Ishikawa (cell line): ENCODE data around the gene CEP41.

Source experiments
- CEBPB ChIP-seq: IDR thresholded peaks from 2 replicates; pipeline ENCODE4 v1.6.1; 2012
- CREB1 ChIP-seq: IDR thresholded peaks from 2 replicates; pipeline ENCODE4 v1.6.1; 2012; ENCODE audit warnings: low read depth
- EGR1 ChIP-seq: IDR thresholded peaks from 2 replicates; pipeline ENCODE4 v1.6.1; 2012
- EP300 ChIP-seq: IDR thresholded peaks from 2 replicates; pipeline ENCODE4 v1.6.1; 2012; ENCODE audit warnings: borderline replicate concordance
- FOXM1 ChIP-seq: IDR thresholded peaks from 2 replicates; pipeline ENCODE4 v1.6.1; 2012; ENCODE audit warnings: low read depth, borderline replicate concordance
- MAX ChIP-seq: IDR thresholded peaks from 2 replicates; pipeline ENCODE4 v1.6.1; 2012
- NFIC ChIP-seq: IDR thresholded peaks from 2 replicates; pipeline ENCODE4 v1.6.1; 2012
- RAD21 ChIP-seq: IDR thresholded peaks from 2 replicates; pipeline ENCODE4 v1.6.1; 2012; ENCODE audit warnings: low read depth
- TAF1 ChIP-seq: IDR thresholded peaks from 2 replicates; pipeline ENCODE4 v1.6.1; 2012; ENCODE audit warnings: low read depth, mild to moderate bottlenecking
- TCF12 ChIP-seq: IDR thresholded peaks from 2 replicates; pipeline ENCODE4 v1.6.1; 2012; ENCODE audit warnings: low read depth
- TEAD4 ChIP-seq: IDR thresholded peaks from 2 replicates; pipeline ENCODE4 v1.6.1; 2012
- USF1 ChIP-seq: IDR thresholded peaks from 2 replicates; pipeline ENCODE4 v1.6.1; 2012
- YY1 ChIP-seq: IDR thresholded peaks from 2 replicates; pipeline ENCODE4 v1.6.1; 2012; ENCODE audit warnings: low read depth
- ZBTB7A ChIP-seq: IDR thresholded peaks from 2 replicates; pipeline ENCODE4 v1.6.1; 2012; ENCODE audit warnings: low read depth
- TF ChIP-seq, protein P1 (sequence below): IDR thresholded peaks from 2 replicates; pipeline ENCODE4 v1.6.1; 2012; ENCODE audit warnings: low read depth, mild to moderate bottlenecking

CEP41 gene

GRCh38 chr7:130397758-130398073 lies 43.1 kb downstream of the CEP41 start:
- TF ChIP-seq YY1 (no peak), RAD21 (no peak), CREB1 (no peak), CEBPB (no peak), TCF12 (no peak), MAX (no peak), NFIC (no peak), TAF1 (no peak), EGR1 (no peak), USF1 (no peak), EP300 (no peak), FOXM1 (no peak)
- TF ChIP-seq, protein P1, sequence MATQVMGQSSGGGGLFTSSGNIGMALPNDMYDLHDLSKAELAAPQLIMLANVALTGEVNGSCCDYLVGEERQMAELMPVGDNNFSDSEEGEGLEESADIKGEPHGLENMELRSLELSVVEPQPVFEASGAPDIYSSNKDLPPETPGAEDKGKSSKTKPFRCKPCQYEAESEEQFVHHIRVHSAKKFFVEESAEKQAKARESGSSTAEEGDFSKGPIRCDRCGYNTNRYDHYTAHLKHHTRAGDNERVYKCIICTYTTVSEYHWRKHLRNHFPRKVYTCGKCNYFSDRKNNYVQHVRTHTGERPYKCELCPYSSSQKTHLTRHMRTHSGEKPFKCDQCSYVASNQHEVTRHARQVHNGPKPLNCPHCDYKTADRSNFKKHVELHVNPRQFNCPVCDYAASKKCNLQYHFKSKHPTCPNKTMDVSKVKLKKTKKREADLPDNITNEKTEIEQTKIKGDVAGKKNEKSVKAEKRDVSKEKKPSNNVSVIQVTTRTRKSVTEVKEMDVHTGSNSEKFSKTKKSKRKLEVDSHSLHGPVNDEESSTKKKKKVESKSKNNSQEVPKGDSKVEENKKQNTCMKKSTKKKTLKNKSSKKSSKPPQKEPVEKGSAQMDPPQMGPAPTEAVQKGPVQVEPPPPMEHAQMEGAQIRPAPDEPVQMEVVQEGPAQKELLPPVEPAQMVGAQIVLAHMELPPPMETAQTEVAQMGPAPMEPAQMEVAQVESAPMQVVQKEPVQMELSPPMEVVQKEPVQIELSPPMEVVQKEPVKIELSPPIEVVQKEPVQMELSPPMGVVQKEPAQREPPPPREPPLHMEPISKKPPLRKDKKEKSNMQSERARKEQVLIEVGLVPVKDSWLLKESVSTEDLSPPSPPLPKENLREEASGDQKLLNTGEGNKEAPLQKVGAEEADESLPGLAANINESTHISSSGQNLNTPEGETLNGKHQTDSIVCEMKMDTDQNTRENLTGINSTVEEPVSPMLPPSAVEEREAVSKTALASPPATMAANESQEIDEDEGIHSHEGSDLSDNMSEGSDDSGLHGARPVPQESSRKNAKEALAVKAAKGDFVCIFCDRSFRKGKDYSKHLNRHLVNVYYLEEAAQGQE, result no peak

DNA sequence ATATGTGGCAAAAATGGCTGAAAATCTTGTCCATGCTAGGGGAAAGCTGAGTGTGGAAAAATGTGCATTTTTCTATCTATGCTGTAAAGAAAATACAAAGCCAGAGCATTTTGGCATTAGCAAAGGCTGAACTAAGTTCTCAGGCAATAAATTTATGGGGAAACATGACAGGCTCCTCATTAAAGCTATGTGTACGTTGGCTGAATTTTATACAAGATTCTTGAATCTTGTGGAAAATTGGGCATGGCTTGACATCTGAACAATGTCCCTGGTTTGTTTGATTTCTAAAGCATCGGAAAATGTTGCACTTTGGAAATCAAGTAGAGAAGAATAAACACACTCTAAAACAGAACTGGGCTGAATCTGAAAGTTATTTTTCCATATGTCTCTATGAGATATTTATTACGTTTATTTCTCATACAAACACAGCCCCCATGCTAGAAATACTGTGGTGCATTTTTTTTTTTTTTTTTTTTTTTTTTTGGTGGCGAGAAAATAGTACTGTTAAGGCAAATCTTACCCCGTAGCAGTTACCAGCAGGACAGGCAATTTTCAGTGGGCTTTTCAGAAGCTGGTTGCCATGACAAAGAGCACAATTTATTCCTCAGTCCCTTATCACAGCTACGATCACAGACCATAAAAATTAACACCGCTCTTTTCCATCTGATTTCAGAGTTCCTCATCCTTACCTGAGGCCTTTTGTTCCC lies 43.6 kb downstream of the CEP41 start:
- no peak for TF ChIP-seq TAF1
- no peak for TF ChIP-seq ZBTB7A
- TF ChIP-seq YY1, result no peak
- TF ChIP-seq EGR1, result no peak
- TF ChIP-seq CEBPB, result no peak
- no peak for TF ChIP-seq NFIC
- no peak for TF ChIP-seq FOXM1
- no peak for TF ChIP-seq MAX
- no peak for TF ChIP-seq TCF12
- TF ChIP-seq USF1, result no peak

GRCh38 chr7:130396109-130396508 lies 44.7 kb downstream of the CEP41 start:
- TF ChIP-seq TEAD4, result no peak
- TF ChIP-seq, protein P1, result no peak
- no peak for TF ChIP-seq FOXM1
- no peak for TF ChIP-seq TCF12
- no peak for TF ChIP-seq CREB1
- no peak for TF ChIP-seq YY1
- TF ChIP-seq EGR1, result no peak
- TF ChIP-seq MAX, result no peak
- no peak for TF ChIP-seq EP300
- no peak for TF ChIP-seq RAD21
- no peak for TF ChIP-seq ZBTB7A
- TF ChIP-seq CEBPB, result no peak
- no peak for TF ChIP-seq USF1

DNA sequence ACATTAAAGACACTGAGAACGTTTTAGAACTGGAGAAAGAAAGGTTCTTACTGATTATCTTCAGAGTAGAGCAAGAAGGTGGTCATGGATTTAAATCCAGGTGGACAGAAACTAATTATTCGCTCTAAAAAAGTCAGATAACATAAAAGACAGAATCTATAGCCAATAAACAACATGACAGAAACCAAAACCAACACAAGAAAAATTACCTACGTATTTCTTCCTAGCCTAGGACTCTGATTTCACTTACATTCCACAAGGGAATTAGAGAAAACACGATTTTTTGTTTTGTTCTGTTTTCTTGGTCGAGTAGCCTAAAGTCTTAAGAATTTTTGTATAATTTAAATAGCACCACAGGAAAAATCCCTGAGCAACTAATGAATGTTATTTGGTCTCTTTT lies 45.4 kb downstream of the CEP41 start:
- TF ChIP-seq EP300 (no peak), NFIC (no peak), RAD21 (no peak), FOXM1 (no peak), USF1 (no peak), TEAD4 (no peak), CEBPB (no peak), EGR1 (no peak)

- no peak for TF ChIP-seq EP300
- no peak for TF ChIP-seq USF1
- no peak for TF ChIP-seq EGR1
- no peak for TF ChIP-seq TAF1
- no peak for TF ChIP-seq YY1
- TF ChIP-seq, protein P1, result no peak
- no peak for TF ChIP-seq CEBPB
- TF ChIP-seq MAX, result no peak
- TF ChIP-seq ZBTB7A, result no peak
- no peak for TF ChIP-seq CREB1
These were observed 46.2 kb downstream of the CEP41 start for GRCh38 chr7:130394421-130395195.
